ENCODE data around the gene NF2. TPM values are rescaled to one million over a fixed set of nuclear protein-coding genes. Genes with fewer than 3 reads are reported as not detected.

NF2 gene
- 65.0 and 66.1 TPM in 2 replicates for total RNA-seq

DNA sequence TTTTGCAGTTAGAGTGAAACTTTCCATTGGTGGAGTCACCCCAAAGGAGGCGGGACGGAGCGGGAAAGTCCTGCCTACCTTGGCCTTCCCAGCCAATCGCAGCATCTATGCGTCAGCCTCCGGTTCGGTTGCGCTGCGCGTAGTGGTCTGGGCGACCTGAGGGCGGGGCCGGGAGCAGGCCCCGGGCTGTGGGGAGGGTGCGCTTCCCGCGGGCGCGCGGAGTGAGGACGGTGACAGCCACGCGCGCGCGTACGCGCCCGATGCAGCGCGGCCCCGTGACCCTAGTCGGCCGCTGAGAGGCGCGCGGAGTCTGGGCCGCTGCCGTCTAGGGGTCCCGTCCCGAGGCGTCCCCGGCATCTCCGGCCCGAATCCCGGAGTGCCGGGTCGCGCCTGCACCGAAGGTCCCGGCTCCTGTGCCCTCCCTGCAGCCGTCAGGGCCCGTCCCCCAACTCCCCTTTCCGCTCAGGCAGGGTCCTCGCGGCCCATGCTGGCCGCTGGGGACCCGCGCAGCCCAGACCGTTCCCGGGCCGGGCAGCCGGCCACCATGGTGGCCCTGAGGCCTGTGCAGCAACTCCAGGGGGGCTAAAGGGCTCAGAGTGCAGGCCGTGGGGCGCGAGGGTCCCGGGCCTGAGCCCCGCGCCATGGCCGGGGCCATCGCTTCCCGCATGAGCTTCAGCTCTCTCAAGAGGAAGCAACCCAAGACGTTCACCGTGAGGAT lies at the start of gene NF2:
Gene NF2 (plus strand): TSS at position 276 of the 718 bp plus-strand sequence. CDS start 366 bp downstream, at position 642.

DNA sequence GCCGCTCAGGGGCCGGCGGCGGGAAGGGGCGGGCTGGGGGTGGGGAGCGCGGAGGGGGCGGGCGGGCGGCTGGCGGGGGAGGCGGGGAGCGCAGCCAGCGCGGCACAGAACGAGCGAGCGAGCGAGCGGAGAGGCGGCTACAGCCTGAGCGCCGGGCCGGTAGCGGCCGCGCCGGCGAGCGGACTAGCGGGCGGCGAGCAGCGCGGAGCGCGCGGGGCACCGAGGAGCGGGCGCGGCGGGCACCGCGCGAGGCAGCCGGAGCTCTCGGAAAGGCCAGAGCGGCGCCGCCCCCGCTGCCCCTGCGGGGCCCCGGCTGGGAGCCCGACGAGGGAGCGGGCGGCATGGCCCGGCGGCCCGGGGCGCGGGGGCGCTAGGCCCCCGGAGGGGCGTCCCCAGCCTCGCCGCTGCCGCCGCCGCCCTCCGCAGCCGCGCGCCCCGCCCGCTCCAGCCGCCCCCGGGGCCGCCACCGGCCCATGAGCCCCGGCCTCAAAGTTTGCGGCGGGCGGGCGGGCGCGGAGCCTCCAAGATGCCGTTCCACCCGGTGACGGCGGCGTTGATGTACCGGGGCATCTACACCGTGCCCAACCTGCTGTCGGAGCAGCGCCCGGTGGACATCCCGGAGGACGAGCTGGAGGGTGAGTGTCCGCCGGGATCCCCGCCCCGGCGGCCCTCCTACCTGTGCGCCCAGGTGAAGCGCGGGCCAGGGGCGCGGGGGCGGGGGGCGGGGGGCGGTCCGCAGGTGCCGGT lies 116.6 kb downstream of the NF2 start, which contains the start of gene CABP7:
Gene CABP7 (plus strand): TSS at position 105 of the 747 bp plus-strand sequence. CDS start 422 bp downstream, at position 527.

Other genes starting within 250 kb of the NF2 start
- 64.5 and 79.1 TPM in 2 replicates for gene AP1B1, start 215.1 kb upstream of the NF2 start, total RNA-seq
- gene RFPL1, start 165.1 kb upstream of the NF2 start, total RNA-seq: not detected in 2 replicates
- gene NEFH, start 123.4 kb upstream of the NF2 start, total RNA-seq: 0.25 and 0.26 TPM in 2 replicates
- 29.0 and 37.3 TPM in 2 replicates for gene THOC5, start 49.9 kb upstream of the NF2 start, total RNA-seq
- 36.3 and 41.3 TPM in 2 replicates for gene NIPSNAP1, start 22.5 kb upstream of the NF2 start, total RNA-seq
- gene CABP7, start 116.4 kb downstream of the NF2 start, total RNA-seq: under 0.01 TPM in 1 of 2 replicates, not detected in the other
- 19.2 and 19.4 TPM in 2 replicates for gene ZMAT5, start 163.4 kb downstream of the NF2 start, total RNA-seq
- gene UQCR10, start 163.7 kb downstream of the NF2 start, total RNA-seq: 94.3 and 94.6 TPM in 2 replicates
- gene ASCC2, start 234.6 kb downstream of the NF2 start, total RNA-seq: 24.4 and 26.1 TPM in 2 replicates